HEK293 (cell line): ENCODE measurements around the gene ZNF146.

Experiments used
- GFI1B ChIP-seq: fragments of 450-650 bp; formaldehyde crosslinking; IDR thresholded peaks from 2 replicates; pipeline ENCODE4 v1.5.1; 2016; ENCODE audit warnings: missing biosample characterization, missing genetic modification characterization
- HOXC10 ChIP-seq: sonication (generic); formaldehyde crosslinking; IDR thresholded peaks from 2 replicates; pipeline ENCODE4 v1.8.1; 2023; ENCODE audit warnings: mild to moderate bottlenecking, missing genetic modification reagents
- KLF16 ChIP-seq: fragments of 450-650 bp; formaldehyde crosslinking; IDR thresholded peaks from 2 replicates; pipeline ENCODE4 v1.5.1; 2017; ENCODE audit warnings: missing biosample characterization, missing genetic modification characterization
- RBAK ChIP-seq: fragments of 450-650 bp; formaldehyde crosslinking; IDR thresholded peaks from 2 replicates; pipeline ENCODE4 v1.5.1; 2016; ENCODE audit warnings: missing biosample characterization, missing genetic modification characterization
- REPIN1 ChIP-seq: fragments of 450-650 bp; formaldehyde crosslinking; IDR thresholded peaks from 2 replicates; pipeline ENCODE4 v1.5.1; 2017; ENCODE audit warnings: missing biosample characterization, missing genetic modification characterization, low read depth
- SP2 ChIP-seq: fragments of 450-650 bp; formaldehyde crosslinking; IDR thresholded peaks from 2 replicates; pipeline ENCODE4 v1.5.1; 2016; ENCODE audit warnings: missing biosample characterization, missing genetic modification characterization
- TCF7L2 ChIP-seq: IDR thresholded peaks from 2 replicates; pipeline ENCODE4 v1.6.1; 2011; ENCODE audit warnings: low read depth, mild to moderate bottlenecking, inconsistent platforms, low read length, moderate library complexity, borderline replicate concordance
- TRIM28 ChIP-seq: IDR thresholded peaks from 2 replicates; pipeline ENCODE4 v1.6.1; 2011; ENCODE audit warnings: low read length, control low read depth, borderline replicate concordance
- WT1 ChIP-seq: fragments of 450-650 bp; formaldehyde crosslinking; IDR thresholded peaks from 2 replicates; pipeline ENCODE4 v1.5.1; 2016; ENCODE audit warnings: missing biosample characterization, missing genetic modification characterization
- ZFP41 ChIP-seq: fragments of 450-650 bp; formaldehyde crosslinking; IDR thresholded peaks from 2 replicates; pipeline ENCODE4 v1.5.1; 2016; ENCODE audit warnings: missing biosample characterization, missing genetic modification characterization, borderline replicate concordance
- ZFP69B ChIP-seq: fragments of 450-650 bp; formaldehyde crosslinking; IDR thresholded peaks from 2 replicates; pipeline ENCODE4 v1.5.1; 2016; ENCODE audit warnings: missing biosample characterization, missing genetic modification characterization
- ZNF132 ChIP-seq: fragments of 450-650 bp; formaldehyde crosslinking; IDR thresholded peaks from 2 replicates; pipeline ENCODE4 v1.5.1; 2017; ENCODE audit warnings: missing biosample characterization, missing genetic modification characterization, borderline replicate concordance
- ZNF133 ChIP-seq: fragments of 450-650 bp; formaldehyde crosslinking; IDR thresholded peaks from 2 replicates; pipeline ENCODE4 v1.5.1; 2016; ENCODE audit warnings: missing biosample characterization, missing genetic modification characterization
- ZNF2 ChIP-seq: fragments of 450-650 bp; formaldehyde crosslinking; IDR thresholded peaks from 2 replicates; pipeline ENCODE4 v1.5.1; 2016; ENCODE audit warnings: missing biosample characterization, missing genetic modification characterization
- ZNF239 ChIP-seq: fragments of 450-650 bp; formaldehyde crosslinking; IDR thresholded peaks from 2 replicates; pipeline ENCODE4 v1.5.1; 2016; ENCODE audit warnings: missing biosample characterization, missing genetic modification characterization
- ZNF324 ChIP-seq: fragments of 450-650 bp; formaldehyde crosslinking; IDR thresholded peaks from 2 replicates; pipeline ENCODE4 v1.5.1; 2016; ENCODE audit warnings: missing biosample characterization, missing genetic modification characterization
- ZNF335 ChIP-seq: fragments of 450-650 bp; formaldehyde crosslinking; conservative IDR thresholded peaks from 2 replicates; pipeline ENCODE4 v1.5.1; 2016; ENCODE audit warnings: missing biosample characterization, missing genetic modification characterization
- ZNF341 ChIP-seq: fragments of 450-650 bp; formaldehyde crosslinking; IDR thresholded peaks from 2 replicates; pipeline ENCODE4; 2016; ENCODE audit warnings: low read depth, missing biosample characterization, missing genetic modification characterization
- ZNF555 ChIP-seq: fragments of 450-650 bp; formaldehyde crosslinking; conservative IDR thresholded peaks from 2 replicates; pipeline ENCODE4 v1.5.1; 2017; ENCODE audit warnings: missing biosample characterization, mild to moderate bottlenecking, missing genetic modification characterization, inconsistent platforms
- ZNF623 ChIP-seq: fragments of 450-650 bp; formaldehyde crosslinking; IDR thresholded peaks from 2 replicates; pipeline ENCODE4 v1.5.1; 2016; ENCODE audit warnings: missing biosample characterization, missing genetic modification characterization
- ZNF664 ChIP-seq: fragments of 450-650 bp; formaldehyde crosslinking; IDR thresholded peaks from 2 replicates; pipeline ENCODE4 v1.5.1; 2016; ENCODE audit warnings: missing biosample characterization, missing genetic modification characterization
- ZNF707 ChIP-seq: fragments of 450-650 bp; formaldehyde crosslinking; IDR thresholded peaks from 2 replicates; pipeline ENCODE4 v1.5.1; 2016; ENCODE audit warnings: missing biosample characterization, missing genetic modification characterization
- ZNF837 ChIP-seq: fragments of 450-650 bp; formaldehyde crosslinking; IDR thresholded peaks from 2 replicates; pipeline ENCODE4 v1.5.1; 2016; ENCODE audit warnings: missing biosample characterization, missing genetic modification characterization
- ZXDB ChIP-seq: fragments of 450-650 bp; formaldehyde crosslinking; IDR thresholded peaks from 2 replicates; pipeline ENCODE4 v1.5.1; 2016; ENCODE audit warnings: missing biosample characterization, missing genetic modification characterization
- TF ChIP-seq, protein P1 (sequence below): fragments of 450-650 bp; formaldehyde crosslinking; IDR thresholded peaks from 2 replicates; pipeline ENCODE4 v1.5.1; 2017; ENCODE audit warnings: missing biosample characterization, missing genetic modification characterization
- TF ChIP-seq, protein P2 (sequence below): fragments of 450-650 bp; formaldehyde crosslinking; IDR thresholded peaks from 2 replicates; pipeline ENCODE4 v1.5.1; 2016; ENCODE audit warnings: missing biosample characterization, missing genetic modification characterization
- TF ChIP-seq, protein P3 (sequence below): fragments of 450-650 bp; formaldehyde crosslinking; IDR thresholded peaks from 2 replicates; pipeline ENCODE4 v1.5.1; 2016; ENCODE audit warnings: missing biosample characterization, missing genetic modification characterization
- TF ChIP-seq, protein P4 (sequence below): fragments of 450-650 bp; formaldehyde crosslinking; IDR thresholded peaks from 2 replicates; pipeline ENCODE4 v1.5.1; 2016; ENCODE audit warnings: missing biosample characterization, missing genetic modification characterization
- TF ChIP-seq, protein P5 (sequence below): fragments of 450-650 bp; formaldehyde crosslinking; IDR thresholded peaks from 2 replicates; pipeline ENCODE4 v1.5.1; 2016; ENCODE audit warnings: missing biosample characterization, missing genetic modification characterization
- TF ChIP-seq, protein P6 (sequence below): fragments of 450-650 bp; formaldehyde crosslinking; IDR thresholded peaks from 2 replicates; pipeline ENCODE4 v1.5.1; 2016; ENCODE audit warnings: missing biosample characterization, missing genetic modification characterization

The ZNF146 gene

DNA sequence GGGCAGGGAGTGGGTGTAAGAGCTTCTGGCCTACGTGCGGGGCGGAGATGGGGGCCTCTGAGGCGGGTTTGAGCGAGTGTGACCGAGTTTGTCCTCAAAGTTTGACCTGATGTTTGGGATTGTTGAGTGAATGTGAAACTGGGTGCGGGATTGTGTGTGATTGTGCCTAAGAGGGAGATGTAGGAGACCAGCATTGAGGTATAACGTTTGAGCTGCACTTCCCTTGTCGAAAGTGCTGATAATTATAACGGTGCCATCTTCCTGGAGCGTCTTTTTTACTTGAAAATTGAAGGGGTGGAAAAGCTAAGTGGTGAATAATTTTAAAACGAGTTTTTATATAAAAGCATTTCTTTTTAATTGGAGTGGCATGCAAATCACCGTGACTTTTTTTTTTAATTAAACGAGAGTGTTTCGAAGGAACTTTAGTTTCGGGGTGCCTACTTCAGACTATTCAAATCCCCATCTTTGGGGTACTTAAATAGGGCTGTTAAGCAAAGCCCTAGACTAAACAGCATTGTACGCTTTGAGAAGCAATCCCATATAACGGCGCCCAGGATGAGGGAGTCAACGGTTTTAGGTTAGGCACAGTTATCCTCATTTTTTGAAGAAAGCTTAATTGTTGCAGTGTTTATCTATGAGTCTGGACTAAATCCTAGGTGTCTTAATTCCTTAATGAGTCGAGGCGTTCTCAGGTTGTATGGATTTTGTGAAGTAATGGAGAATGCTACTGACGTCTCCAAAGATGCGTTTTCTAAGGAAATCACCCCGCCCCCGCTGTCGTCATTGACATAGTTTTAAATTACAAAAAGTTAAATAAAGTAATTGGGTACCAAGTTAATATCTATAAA is 594 bp downstream of the ZNF146 start (continued):
- TF ChIP-seq, protein P1, sequence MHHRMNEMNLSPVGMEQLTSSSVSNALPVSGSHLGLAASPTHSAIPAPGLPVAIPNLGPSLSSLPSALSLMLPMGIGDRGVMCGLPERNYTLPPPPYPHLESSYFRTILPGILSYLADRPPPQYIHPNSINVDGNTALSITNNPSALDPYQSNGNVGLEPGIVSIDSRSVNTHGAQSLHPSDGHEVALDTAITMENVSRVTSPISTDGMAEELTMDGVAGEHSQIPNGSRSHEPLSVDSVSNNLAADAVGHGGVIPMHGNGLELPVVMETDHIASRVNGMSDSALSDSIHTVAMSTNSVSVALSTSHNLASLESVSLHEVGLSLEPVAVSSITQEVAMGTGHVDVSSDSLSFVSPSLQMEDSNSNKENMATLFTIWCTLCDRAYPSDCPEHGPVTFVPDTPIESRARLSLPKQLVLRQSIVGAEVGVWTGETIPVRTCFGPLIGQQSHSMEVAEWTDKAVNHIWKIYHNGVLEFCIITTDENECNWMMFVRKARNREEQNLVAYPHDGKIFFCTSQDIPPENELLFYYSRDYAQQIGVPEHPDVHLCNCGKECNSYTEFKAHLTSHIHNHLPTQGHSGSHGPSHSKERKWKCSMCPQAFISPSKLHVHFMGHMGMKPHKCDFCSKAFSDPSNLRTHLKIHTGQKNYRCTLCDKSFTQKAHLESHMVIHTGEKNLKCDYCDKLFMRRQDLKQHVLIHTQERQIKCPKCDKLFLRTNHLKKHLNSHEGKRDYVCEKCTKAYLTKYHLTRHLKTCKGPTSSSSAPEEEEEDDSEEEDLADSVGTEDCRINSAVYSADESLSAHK (tag by site-specific recombination): peak; percentile 18; the same call in 1 of the 2 replicates
- no peak for TF ChIP-seq ZNF132
- peak; percentile 46; the same call in 1 of the 2 replicates for TF ChIP-seq ZNF623 (tag by site-specific recombination)
- TF ChIP-seq ZFP69B (tag by site-specific recombination): peak; percentile 81; the same call in 1 of the 2 replicates
- TF ChIP-seq ZNF133 (tag by site-specific recombination): no peak
- TF ChIP-seq ZNF707 (tag by site-specific recombination): peak; percentile 29; the same call in 1 of the 2 replicates
- peak; percentile 90 for TF ChIP-seq GFI1B (tag by site-specific recombination)
- TF ChIP-seq ZNF555 (tag by site-specific recombination): no peak
- TF ChIP-seq, protein P2, sequence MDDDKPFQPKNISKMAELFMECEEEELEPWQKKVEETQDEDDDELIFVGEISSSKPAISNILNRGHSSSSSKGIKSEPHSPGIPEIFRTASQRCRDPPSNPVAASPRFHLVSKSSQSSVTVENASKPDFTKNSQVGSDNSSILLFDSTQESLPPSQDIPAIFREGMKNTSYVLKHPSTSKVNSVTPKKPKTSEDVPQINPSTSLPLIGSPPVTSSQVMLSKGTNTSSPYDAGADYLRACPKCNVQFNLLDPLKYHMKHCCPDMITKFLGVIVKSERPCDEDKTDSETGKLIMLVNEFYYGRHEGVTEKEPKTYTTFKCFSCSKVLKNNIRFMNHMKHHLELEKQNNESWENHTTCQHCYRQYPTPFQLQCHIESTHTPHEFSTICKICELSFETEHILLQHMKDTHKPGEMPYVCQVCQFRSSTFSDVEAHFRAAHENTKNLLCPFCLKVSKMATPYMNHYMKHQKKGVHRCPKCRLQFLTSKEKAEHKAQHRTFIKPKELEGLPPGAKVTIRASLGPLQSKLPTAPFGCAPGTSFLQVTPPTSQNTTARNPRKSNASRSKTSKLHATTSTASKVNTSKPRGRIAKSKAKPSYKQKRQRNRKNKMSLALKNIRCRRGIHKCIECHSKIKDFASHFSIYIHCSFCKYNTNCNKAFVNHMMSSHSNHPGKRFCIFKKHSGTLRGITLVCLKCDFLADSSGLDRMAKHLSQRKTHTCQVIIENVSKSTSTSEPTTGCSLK (tag by site-specific recombination): no peak
- peak; percentile 95 for TF ChIP-seq KLF16 (tag by site-specific recombination)
- no peak for TF ChIP-seq TCF7L2
- no peak for TF ChIP-seq HOXC10 (CRISPR knock-in tag)
- TF ChIP-seq, protein P3, sequence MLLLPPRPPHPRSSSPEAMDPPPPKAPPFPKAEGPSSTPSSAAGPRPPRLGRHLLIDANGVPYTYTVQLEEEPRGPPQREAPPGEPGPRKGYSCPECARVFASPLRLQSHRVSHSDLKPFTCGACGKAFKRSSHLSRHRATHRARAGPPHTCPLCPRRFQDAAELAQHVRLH (tag by site-specific recombination): no peak
- TF ChIP-seq, protein P4, sequence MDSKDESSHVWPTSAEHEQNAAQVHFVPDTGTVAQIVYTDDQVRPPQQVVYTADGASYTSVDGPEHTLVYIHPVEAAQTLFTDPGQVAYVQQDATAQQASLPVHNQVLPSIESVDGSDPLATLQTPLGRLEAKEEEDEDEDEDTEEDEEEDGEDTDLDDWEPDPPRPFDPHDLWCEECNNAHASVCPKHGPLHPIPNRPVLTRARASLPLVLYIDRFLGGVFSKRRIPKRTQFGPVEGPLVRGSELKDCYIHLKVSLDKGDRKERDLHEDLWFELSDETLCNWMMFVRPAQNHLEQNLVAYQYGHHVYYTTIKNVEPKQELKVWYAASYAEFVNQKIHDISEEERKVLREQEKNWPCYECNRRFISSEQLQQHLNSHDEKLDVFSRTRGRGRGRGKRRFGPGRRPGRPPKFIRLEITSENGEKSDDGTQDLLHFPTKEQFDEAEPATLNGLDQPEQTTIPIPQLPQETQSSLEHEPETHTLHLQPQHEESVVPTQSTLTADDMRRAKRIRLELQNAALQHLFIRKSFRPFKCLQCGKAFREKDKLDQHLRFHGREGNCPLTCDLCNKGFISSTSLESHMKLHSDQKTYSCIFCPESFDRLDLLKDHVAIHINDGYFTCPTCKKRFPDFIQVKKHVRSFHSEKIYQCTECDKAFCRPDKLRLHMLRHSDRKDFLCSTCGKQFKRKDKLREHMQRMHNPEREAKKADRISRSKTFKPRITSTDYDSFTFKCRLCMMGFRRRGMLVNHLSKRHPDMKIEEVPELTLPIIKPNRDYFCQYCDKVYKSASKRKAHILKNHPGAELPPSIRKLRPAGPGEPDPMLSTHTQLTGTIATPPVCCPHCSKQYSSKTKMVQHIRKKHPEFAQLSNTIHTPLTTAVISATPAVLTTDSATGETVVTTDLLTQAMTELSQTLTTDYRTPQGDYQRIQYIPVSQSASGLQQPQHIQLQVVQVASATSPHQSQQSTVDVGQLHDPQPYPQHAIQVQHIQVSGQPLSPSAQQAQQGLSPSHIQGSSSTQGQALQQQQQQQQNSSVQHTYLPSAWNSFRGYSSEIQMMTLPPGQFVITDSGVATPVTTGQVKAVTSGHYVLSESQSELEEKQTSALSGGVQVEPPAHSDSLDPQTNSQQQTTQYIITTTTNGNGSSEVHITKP: peak; percentile 93
- TF ChIP-seq, protein P5, sequence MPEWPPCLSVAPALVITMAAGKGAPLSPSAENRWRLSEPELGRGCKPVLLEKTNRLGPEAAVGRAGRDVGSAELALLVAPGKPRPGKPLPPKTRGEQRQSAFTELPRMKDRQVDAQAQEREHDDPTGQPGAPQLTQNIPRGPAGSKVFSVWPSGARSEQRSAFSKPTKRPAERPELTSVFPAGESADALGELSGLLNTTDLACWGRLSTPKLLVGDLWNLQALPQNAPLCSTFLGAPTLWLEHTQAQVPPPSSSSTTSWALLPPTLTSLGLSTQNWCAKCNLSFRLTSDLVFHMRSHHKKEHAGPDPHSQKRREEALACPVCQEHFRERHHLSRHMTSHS (tag by site-specific recombination): 0 out of 2 replicates have a peak, but pooled peaks have one; percentile 31
- TF ChIP-seq SP2 (tag by site-specific recombination): no peak
- no peak for TF ChIP-seq ZNF335 (tag by site-specific recombination)
- TF ChIP-seq ZNF837 (tag by site-specific recombination): no peak
- peak; percentile 89; the same call in 1 of the 2 replicates for TF ChIP-seq REPIN1
- peak; percentile 4 for TF ChIP-seq ZXDB
- peak; percentile 30; the same call in 1 of the 2 replicates for TF ChIP-seq ZNF664 (tag by site-specific recombination)
- TF ChIP-seq, protein P6, sequence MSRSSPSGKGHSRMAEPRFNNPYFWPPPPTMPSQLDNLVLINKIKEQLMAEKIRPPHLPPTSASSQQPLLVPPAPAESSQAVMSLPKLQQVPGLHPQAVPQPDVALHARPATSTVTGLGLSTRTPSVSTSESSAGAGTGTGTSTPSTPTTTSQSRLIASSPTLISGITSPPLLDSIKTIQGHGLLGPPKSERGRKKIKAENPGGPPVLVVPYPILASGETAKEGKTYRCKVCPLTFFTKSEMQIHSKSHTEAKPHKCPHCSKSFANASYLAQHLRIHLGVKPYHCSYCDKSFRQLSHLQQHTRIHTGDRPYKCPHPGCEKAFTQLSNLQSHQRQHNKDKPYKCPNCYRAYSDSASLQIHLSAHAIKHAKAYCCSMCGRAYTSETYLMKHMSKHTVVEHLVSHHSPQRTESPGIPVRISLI: no peak
- no peak for TF ChIP-seq ZFP41 (tag by site-specific recombination)
- 0 out of 2 replicates have a peak, but pooled peaks have one; percentile 59 for TF ChIP-seq RBAK (tag by site-specific recombination)
- TF ChIP-seq ZNF2: no peak; the same call in 1 of the 2 replicates
- peak; percentile 83; the same call in 1 of the 2 replicates for TF ChIP-seq ZNF239 (tag by site-specific recombination)
- peak; percentile 69; the same call in 1 of the 2 replicates for TF ChIP-seq ZNF324
- TF ChIP-seq TRIM28: no peak
- TF ChIP-seq WT1: peak; percentile 64
- no peak for TF ChIP-seq ZNF341 (tag by site-specific recombination)
